Left lung (tissue), 10 donors: ENCODE data around the gene IMP4. TPM values are rescaled to one million over a fixed set of nuclear protein-coding genes. Genes with fewer than 3 reads are reported as not detected.
"Not testable (repeated sequence)": the region's sequence is repeated elsewhere in the genome, so short reads cannot be mapped to it uniquely, and the experiment has no call there.

ENCODE experiments used
- ATAC-seq: fragments of 200-7000 bp; cut with Tn5 transposase; one replicate; pipeline ENCODE4 v1.9.1; 2020; ENCODE audit warnings: moderate library complexity
- DNase-seq, 4 donors: peaks; one replicate each; pipeline ENCODE4 v3.0.0-alpha.2; 2013 to 2020
- H3K27ac ChIP-seq, 2 donors: fragments of 200-600 bp; sonication (generic) in 1 of 2; one replicate each; pipeline versions ENCODE4 v1.5.0 to v1.8.0; 2020 to 2021
- H3K27me3 ChIP-seq, 2 donors: fragments of 200-600 bp; sonication (generic) in 1 of 2; one replicate each; pipeline versions ENCODE4 v1.5.0 to v1.8.0; 2020 to 2021
- H3K36me3 ChIP-seq, 2 donors: fragments of 200-600 bp; sonication (generic) in 1 of 2; one replicate each; pipeline versions ENCODE4 v1.5.0 to v1.8.0; 2020 to 2021
- H3K4me1 ChIP-seq, 2 donors: fragments of 200-600 bp; one replicate each; pipeline ENCODE4 v1.8.0; 2021
- H3K4me3 ChIP-seq, 2 donors: fragments of 200-600 bp; sonication (generic) in 1 of 2; one replicate each; pipeline versions ENCODE4 v1.5.0 to v1.8.0; 2020 to 2021; ENCODE audit warnings: mild to moderate bottlenecking in 1 of 2
- H3K9me3 ChIP-seq, 2 donors: fragments of 200-600 bp; sonication (generic) in 1 of 2; one replicate each; pipeline versions ENCODE4 v1.5.0 to v1.8.0; 2020 to 2021
- intact Hi-C, 2 donors: fragments of 100-400 bp; cut with DNase I; formaldehyde crosslinking; loops; one replicate each; pipeline versions ENCODE4 v1.11.2 to v1.14.2; 2022
- polyA plus RNA-seq, 6 donors: library from polyadenylated mRNA; unstranded; fragments of 120-200 nt; gene quantifications; one replicate each; pipeline ENCODE4 v1.2.1, GENCODE V29; 2013; ENCODE audit not compliant: insufficient read length in 6 of 6
- total RNA-seq, 2 donors: library from RNA; stranded (reverse); fragmentation: NEBNext Ultra II Directional; extraction: Animal tissue kit (Norgen Biotek cat#: 25700); gene quantifications; one replicate each; pipeline ENCODE4 v1.2.1, GENCODE V29; 2021
- TF ChIP-seq, protein P1 (sequence below), 2 donors: fragments of 200-600 bp; sonication (generic) in 1 of 2; IDR thresholded peaks; one replicate each; pipeline versions ENCODE4 v1.5.0 to v1.8.0; 2021; ENCODE audit warnings: antibody characterized with exemption in 2 of 2
- donor health status: DM: no; HTN: yes; CAD: no.
- donor health status: DM: no; HTN: no; CAD: no.

Gene IMP4
- total and polyA plus RNA-seq, 8 donors: 29.2 to 82.2 (median 34.3) TPM

DNA sequence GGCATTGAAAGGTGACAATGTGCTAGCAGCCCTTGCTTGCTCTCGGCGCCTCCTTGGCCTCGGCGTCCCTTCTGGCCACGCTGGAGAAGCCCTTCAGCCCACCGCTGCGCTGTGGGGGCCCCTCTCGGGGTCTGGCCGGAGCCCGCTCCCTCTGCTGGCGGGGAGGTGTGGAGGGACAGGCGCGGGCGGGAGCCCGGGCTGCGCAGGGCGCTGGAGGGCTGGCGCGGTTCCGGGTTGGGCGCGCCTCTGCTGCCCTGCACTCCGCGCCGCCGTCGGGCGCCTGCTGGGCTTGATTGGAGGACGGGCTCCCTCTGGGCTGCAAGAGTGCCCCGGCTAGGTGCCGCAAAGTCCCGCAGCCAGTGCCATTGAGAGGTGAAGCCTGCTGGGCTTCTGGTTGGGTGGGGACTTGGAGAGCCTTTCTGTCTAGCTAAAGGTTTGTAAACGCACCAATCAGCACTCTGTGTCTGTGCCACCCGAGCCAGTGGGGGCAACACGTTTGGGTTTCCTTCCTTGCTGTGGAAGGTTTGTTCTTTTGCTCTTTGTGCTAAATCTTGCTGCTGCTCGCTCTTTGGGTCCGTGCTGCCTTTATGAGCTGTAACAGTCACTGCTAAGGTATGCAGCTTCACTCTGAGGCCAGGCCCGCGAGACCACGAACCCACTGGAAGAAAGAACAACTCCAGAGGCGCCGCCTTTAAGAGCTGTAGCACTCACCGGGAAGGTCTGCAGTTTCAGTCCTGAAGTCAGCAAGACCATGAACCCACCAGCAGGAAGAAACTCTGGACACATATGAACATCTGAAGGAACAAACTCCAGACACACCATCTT, 14.8 kb upstream of the IMP4 start:
- peak in 1 of 4 donors; percentile 75 for DNase-seq
- intact Hi-C loops: no loop called here
- Histone ChIP-seq H3K4me3 (no peak overlapping the region), H3K4me1 (peaks cover 2 to 7% of the 10 kb centered on the region in 2 donors), H3K27me3 (peaks cover 15 to 82% of the 10 kb centered on the region in 2 donors), H3K27ac (no peak overlapping the region), H3K9me3 (no peaks in the 10 kb centered on the region), H3K36me3 (no peaks in the 10 kb centered on the region)
- TF ChIP-seq, protein P1, sequence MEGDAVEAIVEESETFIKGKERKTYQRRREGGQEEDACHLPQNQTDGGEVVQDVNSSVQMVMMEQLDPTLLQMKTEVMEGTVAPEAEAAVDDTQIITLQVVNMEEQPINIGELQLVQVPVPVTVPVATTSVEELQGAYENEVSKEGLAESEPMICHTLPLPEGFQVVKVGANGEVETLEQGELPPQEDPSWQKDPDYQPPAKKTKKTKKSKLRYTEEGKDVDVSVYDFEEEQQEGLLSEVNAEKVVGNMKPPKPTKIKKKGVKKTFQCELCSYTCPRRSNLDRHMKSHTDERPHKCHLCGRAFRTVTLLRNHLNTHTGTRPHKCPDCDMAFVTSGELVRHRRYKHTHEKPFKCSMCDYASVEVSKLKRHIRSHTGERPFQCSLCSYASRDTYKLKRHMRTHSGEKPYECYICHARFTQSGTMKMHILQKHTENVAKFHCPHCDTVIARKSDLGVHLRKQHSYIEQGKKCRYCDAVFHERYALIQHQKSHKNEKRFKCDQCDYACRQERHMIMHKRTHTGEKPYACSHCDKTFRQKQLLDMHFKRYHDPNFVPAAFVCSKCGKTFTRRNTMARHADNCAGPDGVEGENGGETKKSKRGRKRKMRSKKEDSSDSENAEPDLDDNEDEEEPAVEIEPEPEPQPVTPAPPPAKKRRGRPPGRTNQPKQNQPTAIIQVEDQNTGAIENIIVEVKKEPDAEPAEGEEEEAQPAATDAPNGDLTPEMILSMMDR (IDR thresholded peaks at IDR 0.05): no peak
- no peak for ATAC-seq

DNA sequence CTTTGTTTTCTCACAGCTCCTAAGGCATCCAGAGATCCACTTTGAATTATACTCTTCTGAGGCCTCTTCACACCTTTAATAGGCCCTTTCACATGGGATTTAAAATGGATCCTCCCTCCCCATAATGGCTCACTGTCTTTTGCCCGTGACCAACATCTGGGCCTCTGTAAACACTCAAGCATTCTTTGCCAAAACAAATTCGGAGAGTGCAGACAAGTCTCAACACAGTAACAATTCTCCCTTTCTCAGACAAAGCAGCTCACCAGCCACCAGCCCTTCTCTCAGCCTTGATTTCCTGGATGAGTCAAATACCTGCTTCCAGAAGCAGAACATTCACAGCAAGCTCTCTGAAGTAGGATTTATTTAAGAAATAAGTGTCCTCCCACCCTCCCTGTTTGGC, 14.0 kb upstream of the IMP4 start:
- TF ChIP-seq, protein P1 (IDR thresholded peaks at IDR 0.05): no peak
- ATAC-seq: no peak
- Histone ChIP-seq H3K36me3 (no peaks in the 10 kb centered on the region), H3K4me1 (peaks cover 2 to 7% of the 10 kb centered on the region in 2 donors), H3K9me3 (no peaks in the 10 kb centered on the region), H3K27ac (no peak overlapping the region), H3K4me3 (no peak overlapping the region), H3K27me3 (peaks cover 15 to 77% of the 10 kb centered on the region in 2 donors)
- DNase-seq: no peak
- intact Hi-C loops: no loop called here

DNA sequence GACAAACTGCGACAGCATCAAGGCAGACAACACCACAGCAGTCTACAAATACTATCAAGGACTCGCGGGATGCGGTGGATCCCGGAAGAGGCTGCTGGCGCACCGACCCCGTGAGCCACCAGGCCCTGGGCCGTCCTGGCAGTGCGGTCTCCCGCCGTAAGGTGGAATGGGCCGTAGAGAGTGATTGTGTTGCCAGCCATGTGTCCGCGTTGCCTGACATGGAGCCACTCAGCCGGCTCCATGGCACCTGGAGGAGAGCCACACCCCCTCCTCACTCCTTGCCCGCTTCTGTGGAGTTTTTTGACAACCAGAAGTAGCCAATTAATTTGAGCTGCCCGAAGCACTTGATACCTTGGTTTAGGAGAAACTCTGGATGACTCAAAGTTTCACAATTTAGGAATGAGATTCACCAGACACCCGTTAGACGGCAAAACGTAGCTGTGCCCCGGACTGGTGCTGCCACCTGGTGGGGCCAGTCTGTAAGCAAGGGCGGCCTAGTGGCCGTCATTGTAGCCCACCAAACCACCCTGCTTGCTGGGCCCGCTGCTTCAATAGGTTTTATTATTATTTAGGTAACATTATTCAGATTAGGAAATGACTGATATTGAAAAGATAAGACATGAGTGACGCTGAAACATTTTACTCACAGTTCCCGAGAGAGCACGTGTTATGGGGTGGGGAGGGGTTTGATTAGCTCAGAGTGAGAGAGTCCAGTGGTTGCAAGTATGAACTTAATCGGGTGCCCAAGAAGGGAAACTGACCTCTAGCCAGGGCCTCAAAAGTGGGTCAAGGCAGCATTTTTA, 10.2 kb upstream of the IMP4 start:
- Histone ChIP-seq H3K27me3 (peaks cover 13 to 41% of the 10 kb centered on the region in 2 donors), H3K4me3 (no peak overlapping the region), H3K36me3 (no peaks in the 10 kb centered on the region), H3K27ac (no peak overlapping the region), H3K9me3 (no peaks in the 10 kb centered on the region), H3K4me1 (peaks cover 2 to 7% of the 10 kb centered on the region in 2 donors)
- ATAC-seq (peak; percentile 89), DNase-seq (peak; percentile 54 to 91 (median 72))
- TF ChIP-seq, protein P1 (IDR thresholded peaks at IDR 0.05): peak; percentile 84 to 87
- intact Hi-C loops: no loop called here

DNA sequence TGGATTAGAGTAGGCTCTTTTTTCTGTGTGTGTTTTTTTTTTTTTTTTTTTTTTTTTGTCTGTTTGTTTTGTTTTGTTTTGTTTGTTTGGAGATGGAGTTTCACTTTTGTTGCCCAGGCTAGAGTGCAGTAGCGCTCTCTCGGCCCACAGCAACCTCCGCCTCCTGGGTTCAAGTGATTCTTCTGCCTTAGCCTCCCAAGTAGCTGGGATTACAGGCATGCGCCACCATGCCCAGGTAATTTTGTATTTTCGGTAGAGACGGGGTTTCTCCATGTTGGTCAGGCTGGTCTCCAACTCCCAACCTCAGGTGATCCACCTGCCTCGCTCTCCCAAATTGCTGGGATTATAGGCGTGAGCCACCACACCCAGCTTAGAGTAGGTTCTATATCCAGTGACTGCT, 9.4 kb upstream of the IMP4 start:
- H3K4me3 ChIP-seq, DNase-seq, H3K4me1 ChIP-seq, H3K36me3 ChIP-seq, H3K27ac ChIP-seq, ATAC-seq, H3K9me3 ChIP-seq, intact Hi-C loops: not testable (repeated sequence)
- peaks cover 13 to 33% of the 10 kb centered on the region in 2 donors for H3K27me3 ChIP-seq

DNA sequence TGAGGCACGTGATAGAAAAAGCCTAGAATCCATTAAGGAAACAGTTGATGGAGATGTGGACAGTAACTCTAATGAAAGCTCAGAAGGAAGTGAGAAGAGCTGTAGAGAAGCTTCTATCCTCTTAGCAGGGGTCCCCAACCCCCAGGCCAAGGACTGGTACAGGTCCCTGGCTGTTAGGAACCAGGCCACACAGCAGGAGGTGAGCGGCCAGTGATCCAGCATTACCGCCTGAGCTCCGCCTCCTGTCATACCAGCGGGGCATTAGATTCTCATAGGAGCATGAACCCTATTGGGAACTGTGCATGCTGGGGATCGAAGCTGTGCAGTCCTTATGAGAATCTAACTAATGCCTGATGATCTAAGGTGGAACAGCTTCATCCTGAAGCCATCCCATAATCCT, 8.7 kb upstream of the IMP4 start:
- H3K36me3 ChIP-seq: peaks cover 0 to 11% of the 10 kb centered on the region in 2 donors
- TF ChIP-seq, protein P1 (IDR thresholded peaks at IDR 0.05): no peak
- no peak for DNase-seq

More for the DNA sequence above, 8.7 kb upstream of the IMP4 start:
- peaks cover 13 to 26% of the 10 kb centered on the region in 2 donors for H3K27me3 ChIP-seq
- no peaks in the 10 kb centered on the region for H3K9me3 ChIP-seq
- ATAC-seq: no peak
- H3K4me3 ChIP-seq: no peak overlapping the region
- peaks cover 2 to 7% of the 10 kb centered on the region in 2 donors for H3K4me1 ChIP-seq
- intact Hi-C loops: no loop called here
- no peak overlapping the region for H3K27ac ChIP-seq
